Measurements from ENCODE around the gene OLFM3.

The OLFM3 gene

GRCh38 chr1:101905283-101905835 lies 91.4 kb downstream of the OLFM3 start:
- TF ChIP-seq, protein P1, sequence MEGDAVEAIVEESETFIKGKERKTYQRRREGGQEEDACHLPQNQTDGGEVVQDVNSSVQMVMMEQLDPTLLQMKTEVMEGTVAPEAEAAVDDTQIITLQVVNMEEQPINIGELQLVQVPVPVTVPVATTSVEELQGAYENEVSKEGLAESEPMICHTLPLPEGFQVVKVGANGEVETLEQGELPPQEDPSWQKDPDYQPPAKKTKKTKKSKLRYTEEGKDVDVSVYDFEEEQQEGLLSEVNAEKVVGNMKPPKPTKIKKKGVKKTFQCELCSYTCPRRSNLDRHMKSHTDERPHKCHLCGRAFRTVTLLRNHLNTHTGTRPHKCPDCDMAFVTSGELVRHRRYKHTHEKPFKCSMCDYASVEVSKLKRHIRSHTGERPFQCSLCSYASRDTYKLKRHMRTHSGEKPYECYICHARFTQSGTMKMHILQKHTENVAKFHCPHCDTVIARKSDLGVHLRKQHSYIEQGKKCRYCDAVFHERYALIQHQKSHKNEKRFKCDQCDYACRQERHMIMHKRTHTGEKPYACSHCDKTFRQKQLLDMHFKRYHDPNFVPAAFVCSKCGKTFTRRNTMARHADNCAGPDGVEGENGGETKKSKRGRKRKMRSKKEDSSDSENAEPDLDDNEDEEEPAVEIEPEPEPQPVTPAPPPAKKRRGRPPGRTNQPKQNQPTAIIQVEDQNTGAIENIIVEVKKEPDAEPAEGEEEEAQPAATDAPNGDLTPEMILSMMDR (IDR thresholded peaks at IDR 0.05; ENCODE audit: low read depth, low read length), result no peak
- H3K4me3 ChIP-seq (ENCODE audit: low read depth, low read length), result no peak overlapping the region
- in situ Hi-C loops (cut with HindIII; ENCODE audit: low sequenced_read_pairs), result no loop called here
- no peak for DNase-seq (ENCODE audit: low read depth, low spot score)

GRCh38 chr1:101902199-101902598 lies 94.5 kb downstream of the OLFM3 start:
- TF ChIP-seq, protein P1 (IDR thresholded peaks at IDR 0.05; ENCODE audit: low read depth, low read length), result no peak

DNA sequence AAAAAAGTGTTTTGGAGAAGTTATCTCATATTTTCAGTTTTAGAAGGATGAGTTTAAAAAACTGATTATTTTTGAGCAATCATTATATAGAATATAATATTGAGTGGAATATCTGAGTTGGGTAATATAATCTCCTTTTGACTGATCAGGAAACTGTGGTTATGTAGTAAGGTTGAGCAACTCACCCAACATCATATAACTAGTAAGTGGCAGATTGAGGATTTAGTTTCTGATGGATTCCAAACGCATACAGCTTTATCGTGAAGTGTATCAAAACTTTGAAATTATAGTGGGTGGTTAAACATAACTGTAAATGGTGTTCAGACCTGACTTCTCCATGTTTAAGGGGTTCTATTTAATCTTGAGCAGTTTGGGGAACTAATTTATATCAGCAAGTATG lies 98.6 kb downstream of the OLFM3 start:
- H3K4me3 ChIP-seq (ENCODE audit: low read depth, low read length), result no peak overlapping the region
- TF ChIP-seq, protein P1 (IDR thresholded peaks at IDR 0.05; ENCODE audit: low read depth, low read length), result no peak
- no peak for DNase-seq (ENCODE audit: low read depth, low spot score)
- in situ Hi-C loops (cut with HindIII; ENCODE audit: low sequenced_read_pairs), result no loop called here

More at GRCh38 chr1:101902199-101902598, 94.5 kb downstream of the OLFM3 start:
- no peak overlapping the region for H3K4me3 ChIP-seq (ENCODE audit: low read depth, low read length)
- no peak for DNase-seq (ENCODE audit: low read depth, low spot score)
- in situ Hi-C loops (cut with HindIII; ENCODE audit: low sequenced_read_pairs), result no loop called here

DNA sequence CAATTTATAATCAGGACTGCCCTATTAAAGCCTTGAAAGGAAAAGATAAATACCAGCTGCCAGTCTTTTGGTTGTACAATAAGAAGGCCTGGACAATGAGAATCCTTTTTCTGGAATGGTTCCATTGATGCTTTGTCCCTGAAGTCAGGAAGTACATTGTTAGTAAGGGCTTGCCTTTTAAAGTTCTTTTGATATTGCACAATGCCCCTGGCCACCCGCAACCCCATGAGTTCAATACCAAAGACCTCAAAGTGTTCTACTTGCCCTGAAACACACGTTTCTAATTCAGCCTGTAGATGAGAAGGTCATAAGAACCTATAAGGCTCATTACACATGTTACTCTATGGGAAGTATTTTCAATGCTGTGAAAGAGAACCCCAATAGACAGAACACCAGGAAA lies 112.1 kb downstream of the OLFM3 start:
- DNase-seq (ENCODE audit: low read depth, low spot score), result no peak
- in situ Hi-C loops (cut with HindIII; ENCODE audit: low sequenced_read_pairs), result no loop called here
- TF ChIP-seq, protein P1 (IDR thresholded peaks at IDR 0.05; ENCODE audit: low read depth, low read length), result no peak
- H3K4me3 ChIP-seq (ENCODE audit: low read depth, low read length), result no peak overlapping the region

- no peak overlapping the region for H3K4me3 ChIP-seq (ENCODE audit: low read depth, low read length)
- TF ChIP-seq, protein P1 (IDR thresholded peaks at IDR 0.05; ENCODE audit: low read depth, low read length), result no peak
- in situ Hi-C loops (cut with HindIII; ENCODE audit: low sequenced_read_pairs), result no loop called here
- DNase-seq (ENCODE audit: low read depth, low spot score), result no peak
Observed at GRCh38 chr1:101875891-101876290, 120.8 kb downstream of the OLFM3 start.

- TF ChIP-seq, protein P1 (IDR thresholded peaks at IDR 0.05; ENCODE audit: low read depth, low read length), result no peak
- no peak for DNase-seq (ENCODE audit: low read depth, low spot score)
- in situ Hi-C loops (cut with HindIII; ENCODE audit: low sequenced_read_pairs), result no loop called here
- no peak overlapping the region for H3K4me3 ChIP-seq (ENCODE audit: low read depth, low read length)
Observed at GRCh38 chr1:101873672-101874071, 123.1 kb downstream of the OLFM3 start.
